H9 (cell line): Measurements from ENCODE around the gene ZNF358. TPM values are rescaled to one million over a fixed set of nuclear protein-coding genes. Genes with fewer than 3 reads are reported as not detected.

ENCODE experiments used
- DNase-seq: peaks from one replicate; pipeline ENCODE4 v3.0.0-alpha.2; 2017
- H2AFZ ChIP-seq: one replicate; pipeline ENCODE4 v1.6.1; 2013; ENCODE audit warnings: mild to moderate bottlenecking, low read length, control low read depth, moderate library complexity
- H2AK5ac ChIP-seq: 2 replicates; pipeline ENCODE4 v1.6.1; 2013; ENCODE audit warnings: low read length, control low read depth, mixed read lengths; ENCODE audit not compliant: insufficient read length
- H2BK120ac ChIP-seq: one replicate; pipeline ENCODE4 v1.6.1; 2013; ENCODE audit warnings: low read depth, mild to moderate bottlenecking, low read length, control low read depth, inconsistent platforms; ENCODE audit not compliant: poor library complexity, severe bottlenecking
- H2BK12ac ChIP-seq: 2 replicates; pipeline ENCODE4 v1.6.1; 2013; ENCODE audit warnings: low read length, control low read depth, mixed read lengths, low read depth; ENCODE audit not compliant: insufficient read length
- H2BK15ac ChIP-seq: 2 replicates; pipeline ENCODE4 v1.6.1; 2013; ENCODE audit warnings: low read depth, low read length, control low read depth
- H2BK20ac ChIP-seq: one replicate; pipeline ENCODE4 v1.6.1; 2013; ENCODE audit warnings: low read depth, mild to moderate bottlenecking, low read length, control low read depth, inconsistent platforms; ENCODE audit not compliant: poor library complexity, severe bottlenecking
- H2BK5ac ChIP-seq: 2 replicates; pipeline ENCODE4 v1.6.1; 2013; ENCODE audit warnings: low read length, control low read depth, mixed read lengths; ENCODE audit not compliant: insufficient read length
- H3K14ac ChIP-seq: 2 replicates; pipeline ENCODE4 v1.6.1; 2013; ENCODE audit warnings: low read length, control low read depth; ENCODE audit not compliant: insufficient read depth
- H3K18ac ChIP-seq: 2 replicates; pipeline ENCODE4 v1.6.1; 2013; ENCODE audit warnings: low read depth, mild to moderate bottlenecking, mixed read lengths, low read length, control low read depth; ENCODE audit not compliant: insufficient read length
- H3K23ac ChIP-seq: 2 replicates; pipeline ENCODE4 v1.6.1; 2013; ENCODE audit warnings: low read length, control low read depth, mixed read lengths, low read depth; ENCODE audit not compliant: insufficient read length
- H3K23me2 ChIP-seq: 2 replicates; pipeline ENCODE4 v1.6.1; 2013; ENCODE audit warnings: low read depth, mild to moderate bottlenecking, mixed read lengths, low read length, control low read depth; ENCODE audit not compliant: insufficient read length, poor library complexity, severe bottlenecking
- H3K27ac ChIP-seq: 2 replicates; pipeline ENCODE4 v1.5.1; 2013; ENCODE audit warnings: low read length, control low read depth, mixed read lengths, low read depth; ENCODE audit not compliant: insufficient read length
- H3K27me3 ChIP-seq: 2 replicates; pipeline ENCODE4 v1.6.1; 2013; ENCODE audit warnings: low read length, control low read depth, inconsistent platforms; ENCODE audit not compliant: insufficient read depth
- H3K4ac ChIP-seq: 2 replicates; pipeline ENCODE4 v1.6.1; 2013; ENCODE audit warnings: low read depth, mild to moderate bottlenecking, control low read depth, inconsistent platforms, low read length, moderate library complexity
- H3K4me1 ChIP-seq: 2 replicates; pipeline ENCODE4 v1.6.1; 2013; ENCODE audit warnings: low read length, control low read depth, inconsistent platforms; ENCODE audit not compliant: insufficient read depth
- H3K4me2 ChIP-seq: 2 replicates; pipeline ENCODE4 v1.6.1; 2013; ENCODE audit warnings: low read length, control low read depth, mixed read lengths; ENCODE audit not compliant: insufficient read length, insufficient read depth
- H3K56ac ChIP-seq: 2 replicates; pipeline ENCODE4 v1.6.1; 2013; ENCODE audit warnings: low read depth, mild to moderate bottlenecking, mixed read lengths, low read length, control low read depth; ENCODE audit not compliant: insufficient read length
- H3K79me1 ChIP-seq: 2 replicates; pipeline ENCODE4 v1.6.1; 2013; ENCODE audit warnings: low read depth, mild to moderate bottlenecking, moderate library complexity, low read length, control low read depth, inconsistent platforms; ENCODE audit not compliant: insufficient read depth, poor library complexity, severe bottlenecking
- H3K79me2 ChIP-seq: 2 replicates; pipeline ENCODE4 v1.6.1; 2013; ENCODE audit warnings: low read length, control low read depth, inconsistent platforms; ENCODE audit not compliant: insufficient read depth
- H3K9ac ChIP-seq: 2 replicates; pipeline ENCODE4 v1.6.1; 2013; ENCODE audit warnings: low read length, control low read depth, mixed read lengths; ENCODE audit not compliant: insufficient read length; ENCODE audit errors: extremely low read depth
- H3K9me3 ChIP-seq: one replicate; pipeline ENCODE4 v1.6.1; 2013; ENCODE audit warnings: low read depth, low read length, inconsistent platforms; ENCODE audit not compliant: control insufficient read depth
- H3T11ph ChIP-seq: one replicate; pipeline ENCODE4 v1.6.1; 2013; ENCODE audit warnings: mild to moderate bottlenecking, low read length, control low read depth, inconsistent platforms
- H4K20me1 ChIP-seq: one replicate; pipeline ENCODE4 v1.6.1; 2013; ENCODE audit not compliant: control insufficient read depth, insufficient read length, insufficient read depth
- H4K5ac ChIP-seq: 2 replicates; pipeline ENCODE4 v1.6.1; 2013; ENCODE audit warnings: low read depth, mild to moderate bottlenecking, mixed read lengths, low read length, control low read depth; ENCODE audit not compliant: insufficient read length
- H4K8ac ChIP-seq: replicated peaks from 2 replicates; pipeline ENCODE4 v1.6.1; 2013; ENCODE audit warnings: low read length, control low read depth, mixed read lengths, low read depth; ENCODE audit not compliant: insufficient read length
- H4K91ac ChIP-seq: 2 replicates; pipeline ENCODE4 v1.6.1; 2013; ENCODE audit warnings: low read depth, mild to moderate bottlenecking, moderate library complexity, mixed read lengths, low read length, control low read depth; ENCODE audit not compliant: insufficient read length
- H3K27ac Mint-ChIP-seq, 3 experiments: 2 replicates in 2 of 3; 3 replicates in 1 of 3; pipeline ENCODE4 v1.8.0; 2020 to 2021; ENCODE audit warnings: mixed read lengths in 3 of 3, mild to moderate bottlenecking in 1 of 3, moderate library complexity in 1 of 3
- H3K27me3 Mint-ChIP-seq: 2 replicates; pipeline ENCODE4 v1.8.0; 2021; ENCODE audit warnings: low read depth, mild to moderate bottlenecking, moderate library complexity, mixed read lengths
- H3K36me3 Mint-ChIP-seq, 3 experiments: 2 replicates in 2 of 3; 3 replicates in 1 of 3; pipeline ENCODE4 v1.8.0; 2020 to 2021; ENCODE audit warnings: low read depth in 3 of 3, mixed read lengths in 3 of 3; ENCODE audit not compliant: insufficient read depth in 1 of 3
- H3K4me1 Mint-ChIP-seq, 2 experiments: 2 replicates each; pipeline ENCODE4 v1.8.0; 2020; ENCODE audit warnings: mixed read lengths in 2 of 2
- H3K4me3 Mint-ChIP-seq, 2 experiments: 2 replicates in 1 of 2; 3 replicates in 1 of 2; pipeline ENCODE4 v1.8.0; 2020 to 2021; ENCODE audit warnings: mild to moderate bottlenecking in 2 of 2, mixed read lengths in 2 of 2, moderate library complexity in 1 of 2
- H3K9me3 Mint-ChIP-seq, 2 experiments: 2 replicates in 1 of 2; 3 replicates in 1 of 2; pipeline ENCODE4 v1.8.0; 2020; ENCODE audit warnings: mild to moderate bottlenecking in 2 of 2, mixed read lengths in 2 of 2, moderate library complexity in 1 of 2
- WGBS: extraction: QIAGEN DNeasy Blood & Tissue Kit; methylation state at CpG from one replicate; pipeline ENCODE4 v1.1.7; 2013; ENCODE audit warnings: missing lambda C conversion rate, low lambda C conversion rate, mixed read lengths; ENCODE audit not compliant: insufficient read length; ENCODE audit errors: extremely low coverage; 5-methylcytosine and 5-hydroxymethylcytosine counted together
- total RNA-seq: library from RNA; stranded (reverse); gene quantifications from 2 replicates; pipeline ENCODE4 v1.2.1, GENCODE V29; 2021
- TF ChIP-seq, protein P1 (sequence below): fragments of 200-600 bp; sonication (generic); conservative IDR thresholded peaks from 3 replicates; pipeline ENCODE4 v1.8.0; 2021; ENCODE audit warnings: antibody characterized with exemption, mild to moderate bottlenecking

Gene ZNF358
- total RNA-seq, 1 experiment from 2014 or later: 40.5 TPM

DNA sequence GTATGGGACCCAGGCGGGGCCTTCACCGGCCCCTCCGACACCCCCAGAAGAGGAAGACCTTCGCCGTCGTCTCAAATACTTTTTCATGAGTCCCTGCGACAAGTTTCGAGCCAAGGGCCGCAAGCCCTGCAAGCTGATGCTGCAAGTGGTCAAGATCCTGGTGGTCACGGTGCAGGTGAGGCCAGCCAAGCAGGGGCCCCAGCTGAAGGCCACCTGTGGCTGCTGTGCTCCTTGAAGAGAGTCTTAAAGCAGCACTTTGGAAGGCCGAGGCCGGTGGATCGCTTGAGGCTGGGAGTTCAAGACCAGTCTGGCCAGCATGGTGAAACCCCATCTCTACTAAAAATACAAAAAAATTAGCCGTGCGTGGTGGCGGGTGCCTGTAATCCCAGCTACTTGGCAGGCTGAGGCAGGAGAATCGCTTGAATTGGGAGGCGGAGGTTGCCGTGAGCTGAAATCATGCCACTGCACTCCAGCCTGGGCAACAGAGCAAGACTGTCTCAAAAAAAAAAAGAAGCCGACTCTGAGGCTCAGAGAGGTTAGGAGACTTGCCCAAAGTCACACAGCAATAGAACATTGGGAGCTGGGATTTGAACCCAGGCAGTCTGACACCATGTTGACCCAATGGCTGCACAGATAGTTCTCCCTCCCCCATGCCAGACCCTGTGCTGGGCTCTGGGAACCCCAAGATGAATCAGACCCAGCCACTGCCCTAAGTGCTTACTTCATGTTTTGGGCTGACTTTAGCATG is 9.3 kb downstream of the ZNF358 start:
- H2AK5ac ChIP-seq: no peak overlapping the region
- H2BK5ac ChIP-seq: no peak overlapping the region
- no peak overlapping the region for H2BK15ac ChIP-seq
- H3K4me3 Mint-ChIP-seq: no peak overlapping the region; a peak in 1 of 5 replicates
- H3K4me2 ChIP-seq: no peak overlapping the region
- TF ChIP-seq, protein P1, sequence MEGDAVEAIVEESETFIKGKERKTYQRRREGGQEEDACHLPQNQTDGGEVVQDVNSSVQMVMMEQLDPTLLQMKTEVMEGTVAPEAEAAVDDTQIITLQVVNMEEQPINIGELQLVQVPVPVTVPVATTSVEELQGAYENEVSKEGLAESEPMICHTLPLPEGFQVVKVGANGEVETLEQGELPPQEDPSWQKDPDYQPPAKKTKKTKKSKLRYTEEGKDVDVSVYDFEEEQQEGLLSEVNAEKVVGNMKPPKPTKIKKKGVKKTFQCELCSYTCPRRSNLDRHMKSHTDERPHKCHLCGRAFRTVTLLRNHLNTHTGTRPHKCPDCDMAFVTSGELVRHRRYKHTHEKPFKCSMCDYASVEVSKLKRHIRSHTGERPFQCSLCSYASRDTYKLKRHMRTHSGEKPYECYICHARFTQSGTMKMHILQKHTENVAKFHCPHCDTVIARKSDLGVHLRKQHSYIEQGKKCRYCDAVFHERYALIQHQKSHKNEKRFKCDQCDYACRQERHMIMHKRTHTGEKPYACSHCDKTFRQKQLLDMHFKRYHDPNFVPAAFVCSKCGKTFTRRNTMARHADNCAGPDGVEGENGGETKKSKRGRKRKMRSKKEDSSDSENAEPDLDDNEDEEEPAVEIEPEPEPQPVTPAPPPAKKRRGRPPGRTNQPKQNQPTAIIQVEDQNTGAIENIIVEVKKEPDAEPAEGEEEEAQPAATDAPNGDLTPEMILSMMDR: no peak
- H3K14ac ChIP-seq: no peak overlapping the region
- H3K9me3 Mint-ChIP-seq: no peaks in the 10 kb centered on the region
- no peaks in the 10 kb centered on the region; the same call in 1 of the 2 replicates for H3K27me3 Mint-ChIP-seq
- no peak overlapping the region for H3K9ac ChIP-seq
- no peak overlapping the region for H3K23ac ChIP-seq
- H3K9me3 ChIP-seq: no peaks in the 10 kb centered on the region
- no peak overlapping the region for H3K27ac Mint-ChIP-seq
- no peak overlapping the region for H2BK20ac ChIP-seq
- no peak overlapping the region for H4K5ac ChIP-seq
- H3K27me3 ChIP-seq: no peaks in the 10 kb centered on the region
- H3T11ph ChIP-seq: no peak overlapping the region
- no peak overlapping the region for H2AFZ ChIP-seq
- H3K56ac ChIP-seq: no peak overlapping the region
- H3K4me1 ChIP-seq: no peaks in the 10 kb centered on the region; the same call in 1 of the 2 replicates
- H3K27ac ChIP-seq: no peak overlapping the region
- H3K79me1 ChIP-seq: no peaks in the 10 kb centered on the region
- H4K8ac ChIP-seq: no peak overlapping the region
- no peak overlapping the region for H2BK120ac ChIP-seq
- no peak overlapping the region for H3K18ac ChIP-seq
- no peak overlapping the region for H4K91ac ChIP-seq
- DNase-seq: no peak
- no peak overlapping the region for H2BK12ac ChIP-seq
- peaks cover 5 to 7% of the 10 kb centered on the region in 2 experiments for H3K4me1 Mint-ChIP-seq
- no peak overlapping the region for H3K4ac ChIP-seq
- H4K20me1 ChIP-seq: no peaks in the 10 kb centered on the region
- H3K23me2 ChIP-seq: peaks cover 16% of the 10 kb centered on the region
- H3K36me3 Mint-ChIP-seq: peaks cover 2 to 27% (median 16%) of the 10 kb centered on the region in 3 experiments; a peak in 6 of 7 replicates
- WGBS: no CpG with 5 or more reads among the region's 20 CpGs
- H3K79me2 ChIP-seq: no peaks in the 10 kb centered on the region
